ENCODE results near the gene TECPR2. TPM values are rescaled to one million over a fixed set of nuclear protein-coding genes. Genes with fewer than 3 reads are reported as not detected.
A peak's percentile ranks its signal among the peaks of the same experiment; 100 is the strongest.

Gene TECPR2
- total and polyA plus RNA-seq, 10 of the 15 experiments (the other 5 are each of a cell fraction or from before 2014, with no cell fraction given) = 0.15 to 10.0 (median 3.0) TPM

GRCh38 chr14:102500713-102501112, 138.0 kb downstream of the TECPR2 start:
- no peak overlapping the region for H3K4me3 ChIP-seq
- no peak overlapping the region for H2AFZ ChIP-seq (ENCODE audit: control insufficient read depth, low read depth, low read length)
- in situ Hi-C loops (cut with MboI) = no loop called here
- no peak overlapping the region for H3K4me2 ChIP-seq (ENCODE audit: control insufficient read depth, insufficient read depth)
- H3K9ac ChIP-seq (ENCODE audit: control insufficient read depth, insufficient read depth, low read length) = no peak overlapping the region
- ChIA-PET POLR2A (no interaction called here), SMC1A (ENCODE audit: uncharacterized antibody, unreplicated experiment) (interaction anchor here (1.2 kb wide), 1 partner anchor 62 kb away, joined by 4 read pairs; no protein-coding TSS in a partner anchor), CTCF (interaction anchor here (0.9 to 1.0 kb wide), 2 partner anchors 17 to 62 kb away, joined by 3 read pairs; no protein-coding TSS in a partner anchor), RAD21 (ENCODE audit: unreplicated experiment) (no interaction called here)
- no peaks in the 10 kb centered on the region for H3K4me1 ChIP-seq (ENCODE audit: control insufficient read depth, insufficient read depth, low read length)
- H3K79me2 ChIP-seq (ENCODE audit: control insufficient read depth, insufficient read depth, low read length) = no peaks in the 10 kb centered on the region
- intact Hi-C loops (cut with micrococcal nuclease; ENCODE audit: unreplicated experiment) = no loop called here
- no peaks in the 10 kb centered on the region for H3K9me3 ChIP-seq (replicated peaks; ENCODE audit: control insufficient read depth, insufficient read depth, low read length)
- FAIRE-seq (no peak), DNase-seq (ENCODE audit: low read depth, low spot score) (no peak), ATAC-seq (peak; percentile 32)
- no peaks in the 10 kb centered on the region for H3K36me3 ChIP-seq (ENCODE audit: control insufficient read depth in 2 of 2, insufficient read depth in 2 of 2, low read length in 1 of 2)
- no peaks in the 10 kb centered on the region for H4K20me1 ChIP-seq (ENCODE audit: control insufficient read depth, insufficient read depth)
- H3K27ac ChIP-seq (ENCODE audit: control insufficient read depth, insufficient read depth) = no peak overlapping the region
- TF ChIP-seq E2F8 (IDR thresholded peaks at IDR 0.05; ENCODE audit: low read depth, partially characterized antibody) (no peak), CBX5 (IDR thresholded peaks at IDR 0.05; ENCODE audit: low read depth) (no peak), NKRF (conservative IDR thresholded peaks at IDR 0.05) (no peak), BACH1 (IDR thresholded peaks at IDR 0.05; ENCODE audit: borderline replicate concordance) (no peak)
- H3K27me3 ChIP-seq (replicated peaks in 1 of 2; ENCODE audit: control insufficient read depth in 2 of 2, insufficient read depth in 2 of 2, low read length in 1 of 2) = no peaks in the 10 kb centered on the region
- BruUV-seq (replicated peaks) = no TSS peak
- WGBS (ENCODE audit: insufficient coverage, insufficient replicate concordance, low lambda C conversion rate, missing lambda C conversion rate) = 65% methylated on average over 3 of the region's 3 CpGs

Measured in GM12878 (cell line).